Hepatocyte (in vitro differentiated cells): ENCODE measurements around the gene ACTL9. TPM values are rescaled to one million over a fixed set of nuclear protein-coding genes. Genes with fewer than 3 reads are reported as not detected.

ENCODE experiments used
- DNase-seq: peaks from one replicate; pipeline ENCODE4 v3.0.0-alpha.2; 2016; ENCODE audit warnings: low spot score
- H2AFZ ChIP-seq: fragments of 200-600 bp; sonication (generic); 2 replicates; pipeline ENCODE4 v1.6.0; 2016; ENCODE audit warnings: antibody characterized with exemption, mild to moderate bottlenecking
- H3K27ac ChIP-seq: fragments of 200-600 bp; sonication (generic); 2 replicates; pipeline ENCODE4 v1.5.1; 2016; ENCODE audit warnings: mild to moderate bottlenecking
- H3K27me3 ChIP-seq: fragments of 200-600 bp; sonication (generic); 2 replicates; pipeline ENCODE4 v1.6.1; 2016
- H3K36me3 ChIP-seq: fragments of 200-600 bp; sonication (generic); replicated peaks from 2 replicates; pipeline ENCODE4 v1.5.1; 2016; ENCODE audit warnings: low read depth; ENCODE audit not compliant: insufficient read depth
- H3K4me1 ChIP-seq: fragments of 200-600 bp; sonication (generic); 2 replicates; pipeline ENCODE4 v1.5.1; 2016; ENCODE audit warnings: mild to moderate bottlenecking, moderate library complexity; ENCODE audit not compliant: insufficient read depth
- H3K4me2 ChIP-seq: fragments of 200-600 bp; sonication (generic); 2 replicates; pipeline ENCODE4 v1.6.0; 2016
- H3K4me3 ChIP-seq: fragments of 200-600 bp; sonication (generic); 2 replicates; pipeline ENCODE4 v1.5.1; 2016; ENCODE audit warnings: mild to moderate bottlenecking
- H3K79me2 ChIP-seq: fragments of 200-600 bp; sonication (generic); 2 replicates; pipeline ENCODE4 v1.6.0; 2017; ENCODE audit warnings: mild to moderate bottlenecking
- H3K9me2 ChIP-seq: fragments of 200-600 bp; sonication (generic); replicated peaks from 2 replicates; pipeline ENCODE4 v1.6.0; 2017; ENCODE audit warnings: mild to moderate bottlenecking; ENCODE audit not compliant: insufficient read depth
- H3K9me3 ChIP-seq: fragments of 200-600 bp; sonication (generic); 2 replicates; pipeline ENCODE4 v1.5.1; 2016; ENCODE audit warnings: low read depth, mild to moderate bottlenecking
- H4K20me1 ChIP-seq: fragments of 200-600 bp; sonication (generic); 2 replicates; pipeline ENCODE4 v1.6.0; 2016; ENCODE audit warnings: mild to moderate bottlenecking; ENCODE audit not compliant: insufficient read depth, poor library complexity, severe bottlenecking
- CTCF ChIP-seq: fragments of 200-600 bp; sonication (generic); IDR thresholded peaks from 2 replicates; pipeline ENCODE4 v1.5.1; 2016; ENCODE audit warnings: antibody characterized with exemption, mild to moderate bottlenecking; ENCODE audit not compliant: poor library complexity
- EZH2 ChIP-seq: fragments of 200-600 bp; sonication (generic); IDR thresholded peaks from 2 replicates; pipeline ENCODE4 v1.6.1; 2016; ENCODE audit warnings: antibody characterized with exemption, mild to moderate bottlenecking, borderline replicate concordance
- EZH2phosphoT487 ChIP-seq: fragments of 200-600 bp; sonication (generic); IDR thresholded peaks from one replicate; pipeline ENCODE4 v1.6.1; 2018; ENCODE audit warnings: antibody characterized with exemption, mild to moderate bottlenecking, low read depth, moderate library complexity; ENCODE audit not compliant: unreplicated experiment, severe bottlenecking
- WGBS: methylation state at CpG from one replicate; pipeline ENCODE4 v1.1.6; 2016; ENCODE audit warnings: low lambda C conversion rate; ENCODE audit errors: missing lambda C conversion rate; 5-methylcytosine and 5-hydroxymethylcytosine counted together
- polyA plus RNA-seq: library from polyadenylated mRNA; unstranded; fragments of >200 nt; fragmentation: Nextera tagmentation; extraction: Ambion mirVana; gene quantifications from 2 replicates; pipeline ENCODE4 v1.2.1, GENCODE V29; 2016
- total RNA-seq: library from RNA; depleted of rRNA; stranded (reverse); fragments of >200 nt; gene quantifications from 2 replicates; pipeline ENCODE4 v1.2.3, GENCODE V29; 2014

Gene ACTL9
- total and polyA plus RNA-seq, 2 experiments from 2014 or later = not detected

GRCh38 chr19:8681345-8682029 is 17.1 kb downstream of the ACTL9 start:
- Histone ChIP-seq H3K27me3 (no peaks in the 10 kb centered on the region), H3K79me2 (no peaks in the 10 kb centered on the region), H3K4me3 (no peak overlapping the region), H3K9me3 (no peaks in the 10 kb centered on the region), H3K4me1 (no peaks in the 10 kb centered on the region), H3K9me2 (no peaks in the 10 kb centered on the region), H3K4me2 (no peak overlapping the region), H3K27ac (no peak overlapping the region), H3K36me3 (no peaks in the 10 kb centered on the region), H4K20me1 (no peaks in the 10 kb centered on the region), H2AFZ (no peak overlapping the region)
- TF ChIP-seq EZH2phosphoT487 (no peak), CTCF (no peak), EZH2 (no peak)
- no peak for DNase-seq
- WGBS = 90% methylated on average over 2 of the region's 2 CpGs

GRCh38 chr19:8680676-8681344 is 17.8 kb downstream of the ACTL9 start:
- Histone ChIP-seq H3K36me3 (no peaks in the 10 kb centered on the region), H3K4me1 (no peaks in the 10 kb centered on the region), H2AFZ (no peak overlapping the region), H3K9me2 (no peaks in the 10 kb centered on the region), H3K4me2 (no peak overlapping the region), H3K4me3 (no peak overlapping the region), H3K9me3 (no peaks in the 10 kb centered on the region), H3K27ac (no peak overlapping the region), H3K79me2 (no peaks in the 10 kb centered on the region), H3K27me3 (no peaks in the 10 kb centered on the region), H4K20me1 (no peaks in the 10 kb centered on the region)
- TF ChIP-seq EZH2phosphoT487 = no peak
- no peak for TF ChIP-seq EZH2
- no peak for TF ChIP-seq CTCF
- 80% methylated on average over 5 of the region's 5 CpGs for WGBS
- DNase-seq = no peak

GRCh38 chr19:8678244-8678807 is 20.3 kb downstream of the ACTL9 start:
- H3K9me2 ChIP-seq = no peaks in the 10 kb centered on the region
- no peak overlapping the region for H3K4me3 ChIP-seq
- H3K4me1 ChIP-seq = no peaks in the 10 kb centered on the region
- no peak for DNase-seq
- TF ChIP-seq EZH2 (no peak), EZH2phosphoT487 (no peak), CTCF (no peak)
- H3K27ac ChIP-seq = no peak overlapping the region
- no peak overlapping the region for H3K4me2 ChIP-seq
- no peak overlapping the region for H2AFZ ChIP-seq
- no peaks in the 10 kb centered on the region for H3K79me2 ChIP-seq
- no peaks in the 10 kb centered on the region for H4K20me1 ChIP-seq
- H3K9me3 ChIP-seq = no peaks in the 10 kb centered on the region
- no peaks in the 10 kb centered on the region for H3K36me3 ChIP-seq
- no peaks in the 10 kb centered on the region for H3K27me3 ChIP-seq
